GM19372 (cell line): ENCODE measurements around the gene RAD51AP1.

ENCODE experiments used
- ATAC-seq: cut with Tn5 transposase; IDR thresholded peaks from one replicate; pipeline ENCODE4 v1.9.1; 2021; ENCODE audit warnings: mild to moderate bottlenecking, low read depth, moderate library complexity; ENCODE audit not compliant: unreplicated experiment

The RAD51AP1 gene

DNA sequence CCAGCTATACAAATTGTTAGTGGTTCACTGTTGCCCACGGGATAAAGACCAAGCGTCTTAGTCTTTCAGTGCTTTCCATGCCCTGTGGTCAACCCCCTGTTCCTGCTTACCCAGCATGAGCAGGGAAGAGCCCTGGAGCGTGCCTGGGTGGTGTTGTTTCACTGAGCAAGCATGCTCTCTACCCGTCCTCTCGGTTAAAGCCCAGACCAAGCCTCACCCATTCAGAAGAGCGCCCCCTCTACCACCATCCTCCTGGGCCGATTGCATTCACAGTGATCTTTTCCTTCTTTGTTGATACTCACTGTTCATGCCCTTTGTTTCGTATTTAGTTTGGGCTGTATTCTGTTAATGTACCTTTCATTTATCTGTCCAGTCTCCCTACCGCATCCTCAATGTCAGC, 48.4 kb downstream of the RAD51AP1 start:
- no peak for ATAC-seq

DNA sequence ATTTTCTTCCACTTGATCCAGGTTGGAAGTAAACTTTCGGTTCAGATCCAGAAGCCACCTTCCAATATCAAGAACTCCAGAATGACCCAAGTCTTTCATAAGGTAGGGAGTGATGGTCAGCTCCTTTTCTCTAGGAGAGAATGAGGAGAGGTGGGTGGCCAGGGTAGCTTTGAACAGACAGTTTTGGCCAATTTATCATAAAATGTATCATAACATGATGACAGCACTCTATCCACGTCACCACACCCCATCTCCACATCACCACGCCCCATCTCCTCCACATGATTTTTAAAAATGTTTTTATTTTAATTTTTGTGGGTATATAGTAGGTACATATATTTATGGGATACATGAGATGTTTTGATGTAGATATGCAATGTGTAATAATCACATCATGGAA, 50.2 kb downstream of the RAD51AP1 start:
- no peak for ATAC-seq

DNA sequence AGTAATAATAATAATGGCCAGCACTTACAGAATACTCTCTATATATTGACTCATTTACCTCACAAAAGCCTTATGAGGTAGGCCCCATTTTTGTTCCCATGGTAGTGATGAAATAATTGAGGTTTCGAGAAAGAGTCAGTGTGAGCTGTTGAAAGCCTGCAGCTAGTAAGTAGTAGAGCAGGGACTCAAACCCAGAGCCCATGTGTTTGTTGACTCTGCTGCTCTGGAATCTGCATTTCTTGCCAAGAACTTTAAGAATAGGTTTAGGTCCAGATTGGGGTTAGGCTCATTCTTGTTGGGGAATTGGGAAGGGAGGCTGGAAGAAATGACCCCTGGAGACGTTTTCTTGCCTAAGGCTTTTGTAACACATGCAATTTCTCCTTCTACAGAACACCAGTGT, 51.3 kb downstream of the RAD51AP1 start:
- ATAC-seq, result no peak

DNA sequence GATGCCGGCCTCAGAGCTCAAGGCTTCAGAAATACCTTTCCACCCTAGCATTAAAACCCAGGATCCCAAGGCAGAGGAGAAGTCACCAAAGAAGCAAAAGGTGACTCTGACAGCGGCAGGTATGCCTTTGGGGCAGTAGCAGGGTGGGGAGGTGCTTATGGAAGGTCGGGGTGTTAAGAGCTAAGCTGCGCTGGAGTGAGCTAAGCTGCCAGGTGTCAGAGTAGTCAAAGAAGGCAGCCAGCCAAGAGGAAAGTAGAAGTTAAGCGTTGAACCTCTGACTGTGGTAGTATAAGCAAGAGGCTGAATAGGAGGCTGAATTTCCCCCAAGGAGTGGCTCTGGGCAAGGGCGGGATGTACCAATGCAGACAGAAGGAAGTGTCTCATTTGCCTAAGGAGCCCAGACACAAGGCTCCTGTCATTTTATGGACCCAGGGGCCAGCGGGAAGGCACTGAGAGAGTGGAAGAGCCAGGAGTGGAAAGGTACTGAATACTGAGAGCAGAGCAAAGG, 52.5 kb downstream of the RAD51AP1 start:
- ATAC-seq, result no peak

DNA sequence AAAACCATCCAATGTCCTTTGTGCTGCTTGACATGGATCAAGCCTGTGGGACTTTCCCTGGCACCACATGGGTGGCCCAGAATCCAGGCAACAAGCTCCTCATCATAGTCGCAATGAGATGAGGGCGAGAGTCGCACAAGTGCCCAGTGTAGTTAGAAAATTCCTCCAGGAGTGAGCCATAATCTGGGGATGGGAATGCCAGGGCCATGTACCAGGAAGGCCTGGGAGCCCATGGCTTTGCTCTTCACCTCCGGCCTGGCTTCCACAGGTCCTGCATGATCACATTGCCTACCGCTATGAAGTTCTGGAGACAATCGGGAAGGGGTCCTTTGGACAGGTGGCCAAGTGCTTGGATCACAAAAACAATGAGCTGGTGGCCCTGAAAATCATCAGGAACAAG, 57.2 kb downstream of the RAD51AP1 start:
- ATAC-seq, result no peak

DNA sequence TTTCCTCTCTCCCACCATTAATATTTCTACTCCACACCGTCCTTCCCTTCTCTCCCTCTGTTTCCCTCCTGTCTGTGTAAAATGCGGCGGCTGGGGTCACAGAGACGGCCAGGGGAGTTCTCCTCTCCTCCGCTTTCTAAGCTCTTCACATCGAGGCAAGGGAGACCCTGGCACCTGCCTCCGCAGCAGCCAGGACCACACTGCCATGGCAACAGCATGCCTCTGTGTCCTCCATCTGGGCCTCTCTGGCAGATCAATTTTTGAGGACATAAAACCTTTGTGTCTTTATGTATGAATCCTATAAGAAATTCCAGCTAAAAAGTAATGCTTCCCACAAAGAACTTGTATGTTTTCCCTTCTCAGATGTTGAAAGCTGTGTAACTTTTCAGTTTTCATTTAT, 64.7 kb downstream of the RAD51AP1 start:
- no peak for ATAC-seq

DNA sequence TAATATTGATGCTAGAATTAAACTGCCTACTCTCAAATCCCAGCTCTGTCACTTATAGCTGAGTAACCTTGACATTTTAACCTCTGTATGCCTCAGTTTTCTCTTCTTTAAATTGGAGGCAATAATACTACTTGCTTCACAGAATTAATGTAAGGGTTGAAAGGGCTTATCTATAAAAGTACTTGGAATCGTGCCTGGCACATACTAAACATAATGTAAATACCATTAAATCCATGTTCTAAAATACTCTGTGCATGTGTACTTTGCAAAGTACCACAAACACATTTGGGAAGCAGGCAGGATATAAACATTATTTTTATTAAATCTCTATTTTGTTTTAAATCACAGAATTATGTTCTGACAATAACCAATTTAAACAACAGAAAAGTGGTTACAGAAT, 65.3 kb downstream of the RAD51AP1 start:
- no peak for ATAC-seq

DNA sequence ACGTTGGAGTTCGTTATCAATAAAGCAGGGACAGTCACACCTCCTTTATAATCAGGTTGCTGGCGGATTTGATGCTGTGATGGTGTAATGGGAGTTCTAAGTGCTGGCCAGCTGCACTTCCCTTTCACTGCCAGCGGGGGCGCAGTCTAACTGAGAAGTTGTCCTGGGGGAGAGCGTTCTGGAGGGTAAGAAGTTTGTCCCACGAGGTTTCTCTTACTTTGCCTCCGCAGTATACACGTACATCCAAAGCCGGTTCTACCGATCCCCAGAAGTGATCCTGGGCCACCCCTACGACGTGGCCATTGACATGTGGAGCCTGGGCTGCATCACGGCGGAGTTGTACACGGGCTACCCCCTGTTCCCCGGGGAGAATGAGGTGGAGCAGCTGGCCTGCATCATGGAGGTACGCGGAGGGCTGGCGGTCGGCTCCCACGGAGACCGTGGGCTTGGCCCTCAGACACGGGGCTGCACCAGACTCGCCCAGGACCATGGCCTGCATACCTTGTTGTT, 66.0 kb downstream of the RAD51AP1 start:
- ATAC-seq, result peak; percentile 96

DNA sequence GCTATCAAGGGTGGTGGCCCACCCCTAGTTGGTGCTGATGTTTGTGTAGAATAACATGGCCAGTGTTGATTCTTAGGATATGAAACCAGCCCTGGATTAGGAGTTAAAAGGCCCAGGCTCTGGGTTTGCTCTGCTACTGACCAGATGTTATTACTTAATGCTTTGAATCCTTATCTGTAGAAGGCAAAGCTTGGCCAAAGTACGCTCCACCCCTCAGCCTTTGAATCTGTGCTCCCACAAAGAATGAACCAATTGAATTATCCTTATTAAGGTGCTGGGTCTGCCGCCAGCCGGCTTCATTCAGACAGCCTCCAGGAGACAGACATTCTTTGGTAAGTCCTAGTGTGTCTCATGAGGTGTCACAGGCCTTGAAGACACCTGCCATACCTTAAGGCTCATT, 68.4 kb downstream of the RAD51AP1 start:
- ATAC-seq, result no peak

DNA sequence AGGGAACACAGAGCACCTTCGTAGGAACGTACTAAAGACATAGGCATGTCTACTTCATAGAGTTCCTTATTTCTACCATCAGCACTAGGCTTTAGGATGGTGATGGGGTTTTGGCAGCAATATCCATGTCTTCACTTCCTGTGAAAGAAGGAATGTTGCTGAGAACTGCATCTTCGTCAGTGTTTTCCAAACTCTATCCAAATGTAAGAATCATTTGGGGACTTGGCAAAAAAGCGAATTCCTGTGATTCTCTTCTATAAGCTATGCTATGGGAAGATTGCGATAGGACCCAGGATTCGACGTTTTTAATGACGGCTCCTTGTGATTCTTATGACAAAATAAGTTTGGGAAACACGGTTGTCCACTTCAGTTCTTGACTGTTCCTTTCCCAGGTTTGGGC, 70.4 kb downstream of the RAD51AP1 start:
- no peak for ATAC-seq
